GM23248 (cell line): ENCODE results near the gene AVPR2. TPM values are rescaled to one million over a fixed set of nuclear protein-coding genes. Genes with fewer than 3 reads are reported as not detected.

Experiments used
- DNase-seq: peaks from one replicate; pipeline ENCODE4 v3.0.0-alpha.2; 2015
- H2AFZ ChIP-seq: fragments of 200-600 bp; sonication (generic); 2 replicates; pipeline ENCODE4 v1.6.1; 2016; ENCODE audit warnings: antibody characterized with exemption
- H3F3A ChIP-seq: fragments of 200-600 bp; sonication (generic); 2 replicates; pipeline ENCODE4 v1.6.1; 2016; ENCODE audit warnings: mild to moderate bottlenecking, antibody characterized with exemption, mixed run types; ENCODE audit not compliant: insufficient read depth
- H3K27ac ChIP-seq: fragments of 200-600 bp; sonication (generic); 2 replicates; pipeline ENCODE4 v1.5.1; 2016; ENCODE audit warnings: mild to moderate bottlenecking
- H3K27me3 ChIP-seq: fragments of 200-600 bp; sonication (generic); replicated peaks from 2 replicates; pipeline ENCODE4 v1.6.1; 2016; ENCODE audit warnings: mild to moderate bottlenecking; ENCODE audit not compliant: insufficient read depth
- H3K36me3 ChIP-seq: fragments of 200-600 bp; sonication (generic); 2 replicates; pipeline ENCODE4 v1.6.1; 2016; ENCODE audit warnings: low read depth, mild to moderate bottlenecking
- H3K4me1 ChIP-seq: fragments of 200-600 bp; sonication (generic); 2 replicates; pipeline ENCODE4 v1.6.1; 2016; ENCODE audit warnings: mild to moderate bottlenecking; ENCODE audit not compliant: insufficient read depth
- H3K4me2 ChIP-seq: fragments of 200-600 bp; sonication (generic); one replicate; pipeline ENCODE4 v1.6.1; 2016; ENCODE audit warnings: mild to moderate bottlenecking; ENCODE audit not compliant: unreplicated experiment
- H3K4me3 ChIP-seq: fragments of 200-600 bp; sonication (generic); 2 replicates; pipeline ENCODE4 v1.5.1; 2016; ENCODE audit warnings: mild to moderate bottlenecking
- H3K79me2 ChIP-seq: fragments of 200-600 bp; sonication (generic); 2 replicates; pipeline ENCODE4 v1.6.1; 2016; ENCODE audit warnings: mild to moderate bottlenecking; ENCODE audit not compliant: insufficient read depth
- H3K9ac ChIP-seq: fragments of 200-600 bp; sonication (generic); 2 replicates; pipeline ENCODE4 v1.6.1; 2016; ENCODE audit warnings: mild to moderate bottlenecking
- H3K9me2 ChIP-seq: fragments of 200-600 bp; sonication (generic); 2 replicates; pipeline ENCODE4 v1.6.1; 2016; ENCODE audit warnings: mixed run types, mild to moderate bottlenecking, moderate library complexity; ENCODE audit not compliant: insufficient read depth
- H3K9me3 ChIP-seq: fragments of 200-600 bp; sonication (generic); one replicate; pipeline ENCODE4 v1.6.1; 2017; ENCODE audit warnings: low read depth
- H4K20me1 ChIP-seq: fragments of 200-600 bp; sonication (generic); 2 replicates; pipeline ENCODE4 v1.6.0; 2016; ENCODE audit not compliant: insufficient read depth
- EZH2 ChIP-seq: fragments of 200-600 bp; sonication (generic); IDR thresholded peaks from 2 replicates; pipeline ENCODE4 v1.6.1; 2018; ENCODE audit warnings: antibody characterized with exemption, mild to moderate bottlenecking; ENCODE audit not compliant: insufficient read depth, poor library complexity, severe bottlenecking
- EZH2phosphoT487 ChIP-seq: fragments of 200-600 bp; sonication (generic); IDR thresholded peaks from 2 replicates; pipeline ENCODE4 v1.6.1; 2018; ENCODE audit warnings: antibody characterized with exemption, moderate library complexity, mild to moderate bottlenecking, low read depth; ENCODE audit not compliant: insufficient read depth
- WGBS, 2 experiments: methylation state at CpG; one replicate each; pipeline ENCODE4 v1.1.6; 2015 to 2017; ENCODE audit warnings: low lambda C conversion rate in 2 of 2, low coverage in 1 of 2; ENCODE audit errors: missing lambda C conversion rate in 2 of 2; 5-methylcytosine and 5-hydroxymethylcytosine counted together
- in situ Hi-C: fragments of 300-500 bp; cut with MboI; formaldehyde crosslinking; loops from 2 replicates; pipeline ENCODE4 v1.15.0; 2020
- polyA plus RNA-seq: library from polyadenylated mRNA; unstranded; fragments of >200 nt; fragmentation: Nextera tagmentation; extraction: Ambion mirVana; gene quantifications from 2 replicates; pipeline ENCODE4 v1.2.1, GENCODE V29; 2016
- total RNA-seq: library from RNA; depleted of rRNA; stranded (reverse); fragments of >200 nt; shearing (Covaris generic); gene quantifications from 2 replicates; pipeline ENCODE4 v1.2.3, GENCODE V29; 2014

The AVPR2 gene
- total and polyA plus RNA-seq, 2 experiments from 2014 or later = not detected

DNA sequence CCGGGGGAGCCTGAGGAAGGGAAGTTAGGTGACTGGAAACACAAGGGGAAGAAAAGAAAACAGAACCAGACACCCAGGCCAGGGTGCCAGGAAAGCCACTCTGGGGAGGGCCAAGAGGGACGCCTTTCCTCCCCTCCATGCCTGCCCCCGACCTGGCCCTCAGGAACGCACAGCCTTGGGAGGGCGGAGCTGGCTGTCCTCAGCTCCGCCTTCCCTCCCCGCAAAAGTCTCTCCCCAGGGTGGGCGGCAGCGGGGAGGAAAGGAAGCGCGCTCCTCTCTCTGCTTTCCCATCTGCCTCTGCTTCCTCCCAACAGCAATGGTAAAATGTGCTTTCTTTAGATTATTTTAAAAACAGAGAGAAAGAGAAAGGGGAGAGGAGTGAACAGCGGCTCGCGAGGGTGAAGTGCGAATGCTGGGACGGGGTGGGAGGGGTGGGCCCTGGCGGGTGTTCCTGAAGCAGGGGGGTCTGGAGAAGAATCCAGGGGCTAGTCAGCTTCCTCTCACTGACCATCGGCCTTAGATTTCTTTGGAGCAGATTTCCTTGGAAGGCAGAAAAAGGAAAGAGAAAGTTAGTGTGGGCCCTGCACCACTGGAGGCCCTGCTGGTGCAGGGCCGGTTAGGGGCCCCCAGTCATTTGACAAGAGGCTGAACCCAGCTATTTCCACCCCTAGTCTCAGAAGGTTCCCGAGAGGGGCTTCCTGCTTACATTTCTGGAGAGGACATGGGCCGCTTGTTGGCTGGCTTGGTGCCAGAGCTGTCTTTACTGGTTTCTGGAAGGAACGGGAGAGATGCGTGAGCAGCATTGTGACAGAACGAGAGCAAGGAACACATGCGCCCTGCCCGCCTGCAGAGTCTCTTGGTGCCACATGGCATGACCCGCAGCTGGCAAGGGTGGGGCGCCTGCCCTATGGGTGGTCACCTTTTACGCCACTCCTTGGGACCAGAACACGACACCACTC is 44.7 kb downstream of the AVPR2 start:
- no peak overlapping the region for H2AFZ ChIP-seq
- H3K4me3 ChIP-seq = no peak overlapping the region
- H4K20me1 ChIP-seq = no peaks in the 10 kb centered on the region
- no peaks in the 10 kb centered on the region for H3K9me3 ChIP-seq
- H3K9me2 ChIP-seq = no peaks in the 10 kb centered on the region
- no peaks in the 10 kb centered on the region for H3K4me1 ChIP-seq
- H3K27me3 ChIP-seq = no peaks in the 10 kb centered on the region
- no peaks in the 10 kb centered on the region for H3F3A ChIP-seq
- no peak overlapping the region for H3K4me2 ChIP-seq
- 70 to 84% methylated on average over 13 to 21 of the region's 30 CpGs for WGBS, 2 experiments
- H3K9ac ChIP-seq = no peak overlapping the region
- in situ Hi-C loops = no loop called here
- H3K79me2 ChIP-seq = no peaks in the 10 kb centered on the region
- no peak overlapping the region for H3K27ac ChIP-seq
- TF ChIP-seq EZH2 (no peak), EZH2phosphoT487 (no peak)
- no peaks in the 10 kb centered on the region; the same call in 1 of the 2 replicates for H3K36me3 ChIP-seq
- DNase-seq = no peak

DNA sequence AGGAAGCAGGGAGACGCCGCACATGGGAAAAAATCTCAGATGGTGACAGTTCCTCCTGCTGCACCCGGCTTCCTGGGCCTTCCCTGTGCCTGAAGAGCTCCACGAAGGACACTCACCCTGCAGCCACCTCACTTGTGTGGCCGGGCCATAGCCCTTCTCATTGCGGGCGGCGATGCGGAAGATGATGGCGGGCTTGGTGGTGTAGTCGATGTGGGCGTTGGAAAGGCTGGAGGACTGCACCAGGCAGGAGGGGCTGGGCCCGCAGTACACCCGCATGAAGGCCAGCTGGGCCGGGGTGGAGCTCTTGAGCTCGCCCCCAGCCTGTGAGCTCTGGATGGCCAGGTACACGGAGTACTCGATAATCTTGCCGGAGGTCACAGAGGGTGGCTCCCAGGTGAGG is 45.7 kb downstream of the AVPR2 start:
- Histone ChIP-seq H4K20me1 (no peaks in the 10 kb centered on the region), H2AFZ (no peak overlapping the region), H3K4me2 (no peak overlapping the region), H3K9me2 (no peaks in the 10 kb centered on the region), H3K9ac (no peak overlapping the region), H3F3A (no peaks in the 10 kb centered on the region), H3K27me3 (no peaks in the 10 kb centered on the region), H3K9me3 (no peaks in the 10 kb centered on the region), H3K4me3 (no peak overlapping the region), H3K27ac (no peak overlapping the region), H3K36me3 (no peaks in the 10 kb centered on the region; the same call in 1 of the 2 replicates), H3K79me2 (no peaks in the 10 kb centered on the region), H3K4me1 (no peaks in the 10 kb centered on the region)
- DNase-seq = no peak
- no peak for TF ChIP-seq EZH2
- TF ChIP-seq EZH2phosphoT487 = no peak
- in situ Hi-C loops = no loop called here
- WGBS, 2 experiments = 81 to 87% methylated on average over 8 to 19 of the region's 19 CpGs

DNA sequence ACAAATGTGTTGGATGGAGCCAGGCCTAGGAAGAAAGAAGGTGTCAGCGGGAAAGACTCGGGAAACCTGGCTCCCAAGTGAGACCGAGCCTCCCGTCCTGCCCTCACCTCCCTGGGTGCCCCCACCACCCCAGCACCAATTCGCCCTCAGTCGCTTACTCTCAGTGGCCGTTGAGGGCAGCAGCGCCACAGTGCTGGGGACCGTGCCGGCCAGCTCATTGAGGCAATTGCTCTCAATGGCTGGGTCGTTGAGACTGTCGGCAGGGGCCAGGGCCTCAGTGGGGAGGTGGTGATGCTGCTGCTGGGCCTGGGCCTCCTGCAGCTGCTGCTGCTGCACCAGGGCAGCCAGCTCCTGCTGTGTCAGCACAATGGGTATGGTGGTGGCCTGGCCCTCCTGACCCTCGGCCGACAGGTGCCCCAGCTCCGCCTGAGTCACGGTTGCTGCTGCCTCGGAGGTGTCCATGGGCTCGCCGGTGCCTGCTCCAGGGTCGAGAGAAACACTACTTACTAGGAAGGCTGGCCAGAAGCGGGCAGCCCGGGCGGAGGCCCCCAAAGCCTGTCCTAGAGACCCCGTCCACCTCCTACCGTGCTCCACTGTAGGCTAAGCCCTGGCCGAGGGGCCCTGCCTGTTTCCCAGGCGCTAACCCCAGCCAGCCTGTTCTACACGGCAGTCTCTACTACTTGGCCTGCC is 47.4 kb downstream of the AVPR2 start:
- Histone ChIP-seq H2AFZ (no peak overlapping the region), H3F3A (no peaks in the 10 kb centered on the region), H3K4me2 (no peak overlapping the region), H3K27ac (no peak overlapping the region), H3K4me1 (no peaks in the 10 kb centered on the region), H3K9me2 (no peaks in the 10 kb centered on the region), H3K4me3 (no peak overlapping the region), H3K9me3 (no peaks in the 10 kb centered on the region), H3K36me3 (no peaks in the 10 kb centered on the region; the same call in 1 of the 2 replicates), H3K27me3 (no peaks in the 10 kb centered on the region), H3K9ac (no peak overlapping the region), H3K79me2 (no peaks in the 10 kb centered on the region), H4K20me1 (no peaks in the 10 kb centered on the region)
- in situ Hi-C loops = no loop called here
- DNase-seq = no peak
- 87 to 97% methylated on average over 11 to 12 of the region's 28 CpGs for WGBS, 2 experiments
- TF ChIP-seq EZH2 = no peak
- no peak for TF ChIP-seq EZH2phosphoT487

DNA sequence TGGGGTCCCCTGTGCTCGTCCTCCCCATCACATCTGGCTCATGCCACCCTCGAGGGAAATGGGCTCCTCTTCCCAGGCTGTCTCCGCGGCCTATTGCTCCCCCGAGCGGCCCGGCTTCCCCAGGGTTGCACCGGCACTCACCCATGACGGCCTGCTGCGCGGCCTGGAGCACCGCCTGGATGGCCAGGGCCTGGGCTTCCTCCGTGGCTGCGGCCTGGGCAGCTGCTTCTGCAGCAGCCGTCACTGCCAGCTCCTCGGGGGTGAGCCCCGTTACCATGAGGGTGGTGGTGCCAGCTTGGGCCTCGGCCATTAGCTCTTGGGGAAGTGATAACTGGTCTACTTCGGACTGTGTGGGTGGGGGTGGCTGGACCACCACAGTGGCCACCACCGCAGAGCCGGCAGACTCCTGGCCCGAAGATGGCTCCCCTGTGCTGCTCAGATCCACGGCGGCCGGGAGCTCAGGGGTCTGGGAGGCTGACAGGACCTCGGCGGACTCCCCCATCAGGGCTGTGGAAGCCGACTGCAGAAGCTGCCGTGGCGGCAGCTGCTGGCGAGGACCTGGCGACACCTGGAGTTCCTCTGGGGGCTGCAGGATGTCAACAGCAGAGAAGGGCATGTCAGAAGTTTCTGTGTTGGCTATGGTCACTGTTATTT is 48.0 kb downstream of the AVPR2 start:
- H3K4me3 ChIP-seq = no peak overlapping the region
- no peaks in the 10 kb centered on the region for H3K9me2 ChIP-seq
- H3K27ac ChIP-seq = no peak overlapping the region
- H2AFZ ChIP-seq = no peak overlapping the region
- 78 to 95% methylated on average over 10 to 24 of the region's 32 CpGs for WGBS, 2 experiments
- no peaks in the 10 kb centered on the region for H3K9me3 ChIP-seq
- no peak overlapping the region for H3K9ac ChIP-seq
- H3K27me3 ChIP-seq = no peaks in the 10 kb centered on the region
- no peaks in the 10 kb centered on the region for H3K4me1 ChIP-seq
- TF ChIP-seq EZH2phosphoT487 = no peak
- no peak for TF ChIP-seq EZH2
- no peak overlapping the region for H3K4me2 ChIP-seq
- no peaks in the 10 kb centered on the region for H4K20me1 ChIP-seq
- H3F3A ChIP-seq = no peaks in the 10 kb centered on the region
- H3K36me3 ChIP-seq = no peaks in the 10 kb centered on the region; the same call in 1 of the 2 replicates
- no peaks in the 10 kb centered on the region for H3K79me2 ChIP-seq
- in situ Hi-C loops = no loop called here
- DNase-seq = no peak
